Embryonic facial prominence (tissue), 1 donor: ENCODE data around the gene INPP4B.

Experiments used
- DNase-seq: peaks from one replicate; pipeline ENCODE4 v3.0.0-alpha.2; 2016; ENCODE audit errors: extremely low spot score

INPP4B gene

GRCh38 chr4:142005519-142005918 lies 840.6 kb downstream of the INPP4B start:
- DNase-seq = no peak

GRCh38 chr4:141999446-142000143 lies 846.5 kb downstream of the INPP4B start:
- no peak for DNase-seq

DNA sequence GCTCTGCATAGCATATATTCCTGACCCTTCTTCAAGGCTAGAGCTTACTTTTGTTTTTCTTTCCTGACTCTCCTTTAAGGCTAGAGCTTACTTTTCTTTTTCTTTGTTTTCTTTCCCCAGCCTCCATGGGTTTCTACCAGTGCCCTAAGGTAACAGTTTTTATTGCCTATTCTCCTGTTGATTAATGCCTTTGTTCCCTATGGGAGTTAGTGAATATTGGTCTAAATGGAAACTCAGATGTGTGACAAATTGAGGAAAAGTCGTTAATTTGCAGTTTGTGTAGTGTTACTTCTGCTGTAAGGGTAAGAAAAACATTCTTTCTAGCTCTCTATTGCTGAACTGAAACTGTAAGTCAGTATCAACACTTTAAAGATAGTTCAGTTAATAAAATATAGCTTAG lies 851.0 kb downstream of the INPP4B start:
- no peak for DNase-seq

- no peak for DNase-seq
These were observed 868.7 kb downstream of the INPP4B start for GRCh38 chr4:141977433-141977832.
